ENCODE measurements around the gene PON1. TPM values are rescaled to one million over a fixed set of nuclear protein-coding genes. Genes with fewer than 3 reads are reported as not detected.

PON1 gene
- total and polyA plus RNA-seq, 2 donors (not counting 1 experiment from before 2014, with no cell fraction given) = not detected

DNA sequence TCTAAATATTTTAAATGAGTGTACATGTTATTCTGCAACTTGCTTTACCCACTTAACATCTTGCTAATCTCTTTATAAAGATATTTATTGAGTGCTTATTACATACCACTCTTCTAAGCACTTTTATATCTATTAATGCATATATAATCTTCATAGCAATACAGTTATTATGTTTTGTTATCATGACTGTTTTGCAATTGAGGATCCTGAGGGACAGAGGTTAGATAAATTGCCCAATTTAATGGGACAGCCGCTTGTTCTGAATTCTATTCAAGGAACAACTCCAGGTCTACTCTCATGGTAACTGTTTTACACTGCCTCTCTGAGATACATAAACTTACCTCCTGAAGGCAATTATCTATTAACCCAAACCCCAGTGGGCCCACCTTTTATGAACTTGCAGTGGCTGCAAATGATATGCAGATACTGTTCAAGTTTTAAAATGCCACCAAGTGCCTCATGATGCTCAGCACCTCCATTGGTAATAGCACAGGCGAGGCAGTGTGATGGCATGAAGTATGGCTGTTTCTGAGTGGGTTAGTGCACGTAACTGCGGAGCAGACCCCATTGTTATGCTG is 60.5 kb downstream of the PON1 start:
- H3K36me3 ChIP-seq (replicated peaks in 1 of 2; ENCODE audit: control extremely low read depth in 1 of 2, control insufficient read depth in 1 of 2, extremely low read depth in 1 of 2, insufficient read depth in 2 of 2, low read length in 1 of 2) = no peaks in the 10 kb centered on the region
- no peaks in the 10 kb centered on the region for H3K4me1 ChIP-seq (ENCODE audit: control insufficient read depth in 2 of 2, insufficient read depth in 2 of 2, low read length in 2 of 2)
- no peak overlapping the region for H3K4me2 ChIP-seq (replicated peaks; ENCODE audit: low read depth, low read length, poor library complexity, severe bottlenecking)
- intact Hi-C loops (cut with micrococcal nuclease) = no loop called here
- Mint-ChIP-seq H3K27ac (no peak overlapping the region), H3K4me3 (no peak overlapping the region), H3K9me3 (ENCODE audit: insufficient read depth) (no peaks in the 10 kb centered on the region), H3K4me1 (no peaks in the 10 kb centered on the region), H3K27me3 (no peaks in the 10 kb centered on the region)
- H3K79me2 ChIP-seq (ENCODE audit: control insufficient read depth, insufficient read depth, low read length) = no peaks in the 10 kb centered on the region
- TF ChIP-seq EZH2 (IDR thresholded peaks at IDR 0.05; ENCODE audit: borderline replicate concordance, insufficient read depth, low read depth, low read length, poor library complexity, severe bottlenecking) = no peak
- TF ChIP-seq, protein P1, sequence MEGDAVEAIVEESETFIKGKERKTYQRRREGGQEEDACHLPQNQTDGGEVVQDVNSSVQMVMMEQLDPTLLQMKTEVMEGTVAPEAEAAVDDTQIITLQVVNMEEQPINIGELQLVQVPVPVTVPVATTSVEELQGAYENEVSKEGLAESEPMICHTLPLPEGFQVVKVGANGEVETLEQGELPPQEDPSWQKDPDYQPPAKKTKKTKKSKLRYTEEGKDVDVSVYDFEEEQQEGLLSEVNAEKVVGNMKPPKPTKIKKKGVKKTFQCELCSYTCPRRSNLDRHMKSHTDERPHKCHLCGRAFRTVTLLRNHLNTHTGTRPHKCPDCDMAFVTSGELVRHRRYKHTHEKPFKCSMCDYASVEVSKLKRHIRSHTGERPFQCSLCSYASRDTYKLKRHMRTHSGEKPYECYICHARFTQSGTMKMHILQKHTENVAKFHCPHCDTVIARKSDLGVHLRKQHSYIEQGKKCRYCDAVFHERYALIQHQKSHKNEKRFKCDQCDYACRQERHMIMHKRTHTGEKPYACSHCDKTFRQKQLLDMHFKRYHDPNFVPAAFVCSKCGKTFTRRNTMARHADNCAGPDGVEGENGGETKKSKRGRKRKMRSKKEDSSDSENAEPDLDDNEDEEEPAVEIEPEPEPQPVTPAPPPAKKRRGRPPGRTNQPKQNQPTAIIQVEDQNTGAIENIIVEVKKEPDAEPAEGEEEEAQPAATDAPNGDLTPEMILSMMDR (IDR thresholded peaks at IDR 0.05) = no peak
- H3K27ac ChIP-seq (ENCODE audit: low read length in 2 of 2) = no peak overlapping the region
- H4K20me1 ChIP-seq (ENCODE audit: control insufficient read depth, insufficient read depth, low read length, poor library complexity, severe bottlenecking) = no peaks in the 10 kb centered on the region
- no peak overlapping the region for H3K4me3 ChIP-seq (ENCODE audit: control extremely low read depth in 1 of 5, extremely low read depth in 1 of 5, insufficient read depth in 1 of 5, low read depth in 2 of 5, low read length in 4 of 5)
- no peak overlapping the region for H3K9ac ChIP-seq (ENCODE audit: low read length)
- POLR2A ChIA-PET = no interaction called here
- CTCF ChIA-PET = no interaction called here
- no peaks in the 10 kb centered on the region for H3K27me3 ChIP-seq (replicated peaks in 1 of 4; ENCODE audit: control extremely low read depth in 1 of 4, control insufficient read depth in 3 of 4, insufficient read depth in 4 of 4, low read length in 3 of 4)
- no peak for DNase-seq
- no peak overlapping the region for H2AFZ ChIP-seq (ENCODE audit: insufficient read depth, low read depth, low read length, poor library complexity, severe bottlenecking)
- no peaks in the 10 kb centered on the region for H3K9me3 ChIP-seq (ENCODE audit: control extremely low read depth in 1 of 3, control insufficient read depth in 2 of 3, insufficient read depth in 1 of 3, low read length in 2 of 3)
- ATAC-seq (ENCODE audit: low read depth) = no peak
- 88% methylated on average over 3 of the region's 4 CpGs for WGBS (ENCODE audit: insufficient coverage)

DNA sequence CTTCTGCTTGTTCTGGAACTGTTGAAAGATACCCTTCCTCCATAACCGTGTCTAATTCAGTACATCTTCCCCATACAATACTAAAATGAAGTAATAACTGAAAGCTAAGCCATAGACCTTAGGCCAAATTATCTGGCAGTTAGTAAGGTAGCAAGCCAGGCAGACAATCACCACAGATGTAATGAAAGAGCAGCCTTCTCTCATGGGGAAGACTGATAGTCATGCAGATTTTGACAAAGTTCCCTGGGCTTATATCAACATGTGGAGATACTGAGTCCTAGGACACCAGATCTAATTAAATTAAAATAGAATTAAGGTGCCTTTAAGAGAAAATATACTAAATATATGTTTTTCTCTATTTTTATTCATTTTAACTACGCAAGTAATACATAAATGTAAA is 61.5 kb downstream of the PON1 start:
- TF ChIP-seq, protein P1 (IDR thresholded peaks at IDR 0.05) = no peak
- no peak for TF ChIP-seq EZH2 (IDR thresholded peaks at IDR 0.05; ENCODE audit: borderline replicate concordance, insufficient read depth, low read depth, low read length, poor library complexity, severe bottlenecking)
- H3K27me3 Mint-ChIP-seq = no peaks in the 10 kb centered on the region
- intact Hi-C loops (cut with micrococcal nuclease) = no loop called here
- ATAC-seq (ENCODE audit: low read depth) (no peak), DNase-seq (no peak)
- no CpG with 5 or more reads among the region's 2 CpGs for WGBS (ENCODE audit: insufficient coverage)
- H3K4me1 ChIP-seq (ENCODE audit: control insufficient read depth in 2 of 2, insufficient read depth in 2 of 2, low read length in 2 of 2) = no peaks in the 10 kb centered on the region
- no peak overlapping the region for H3K4me3 Mint-ChIP-seq
- H3K4me3 ChIP-seq (ENCODE audit: control extremely low read depth in 1 of 5, extremely low read depth in 1 of 5, insufficient read depth in 1 of 5, low read depth in 2 of 5, low read length in 4 of 5) = no peak overlapping the region
- H3K27me3 ChIP-seq (replicated peaks in 1 of 4; ENCODE audit: control extremely low read depth in 1 of 4, control insufficient read depth in 3 of 4, insufficient read depth in 4 of 4, low read length in 3 of 4) = no peaks in the 10 kb centered on the region
- H2AFZ ChIP-seq (ENCODE audit: insufficient read depth, low read depth, low read length, poor library complexity, severe bottlenecking) = no peak overlapping the region
- H4K20me1 ChIP-seq (ENCODE audit: control insufficient read depth, insufficient read depth, low read length, poor library complexity, severe bottlenecking) = no peaks in the 10 kb centered on the region
- CTCF ChIA-PET = no interaction called here
- no peak overlapping the region for H3K4me2 ChIP-seq (replicated peaks; ENCODE audit: low read depth, low read length, poor library complexity, severe bottlenecking)
- no peaks in the 10 kb centered on the region for H3K9me3 Mint-ChIP-seq (ENCODE audit: insufficient read depth)
- no peak overlapping the region for H3K9ac ChIP-seq (ENCODE audit: low read length)
- H3K4me1 Mint-ChIP-seq = no peaks in the 10 kb centered on the region
- no peak overlapping the region for H3K27ac ChIP-seq (ENCODE audit: low read length in 2 of 2)
- no peak overlapping the region for H3K27ac Mint-ChIP-seq
- H3K79me2 ChIP-seq (ENCODE audit: control insufficient read depth, insufficient read depth, low read length) = no peaks in the 10 kb centered on the region
- no peaks in the 10 kb centered on the region for H3K36me3 ChIP-seq (replicated peaks in 1 of 2; ENCODE audit: control extremely low read depth in 1 of 2, control insufficient read depth in 1 of 2, extremely low read depth in 1 of 2, insufficient read depth in 2 of 2, low read length in 1 of 2)
- POLR2A ChIA-PET = no interaction called here
- H3K9me3 ChIP-seq (ENCODE audit: control extremely low read depth in 1 of 3, control insufficient read depth in 2 of 3, insufficient read depth in 1 of 3, low read length in 2 of 3) = no peaks in the 10 kb centered on the region
